ENCODE measurements around the gene BIN1. TPM values are rescaled to one million over a fixed set of nuclear protein-coding genes. Genes with fewer than 3 reads are reported as not detected.

Gene BIN1
- polyA plus RNA-seq, 1 donor from 2014 or later = 61.9 TPM

GRCh38 chr2:127137225-127137624 is 30.3 kb upstream of the BIN1 start:
- Histone ChIP-seq H3K4me2 (ENCODE audit: low read length) (no peak overlapping the region), H3K9me3 (ENCODE audit: low read length) (no peaks in the 10 kb centered on the region), H3K79me2 (replicated peaks; ENCODE audit: insufficient read depth, low read length) (no peaks in the 10 kb centered on the region), H3K9me2 (ENCODE audit: insufficient read depth, low read length) (no peaks in the 10 kb centered on the region), H2AFZ (ENCODE audit: low read depth, low read length) (no peak overlapping the region), H3K9ac (ENCODE audit: low read length) (no peak overlapping the region), H3F3A (ENCODE audit: insufficient read depth, low read length, poor library complexity, severe bottlenecking) (no peaks in the 10 kb centered on the region), H3K36me3 (ENCODE audit: insufficient read depth, low read length) (no peaks in the 10 kb centered on the region), H3K4me3 (ENCODE audit: low read length) (no peak overlapping the region), H3K27ac (ENCODE audit: low read length) (no peak overlapping the region), H3K27me3 (ENCODE audit: insufficient read depth, low read depth, low read length) (no peaks in the 10 kb centered on the region), H4K20me1 (ENCODE audit: insufficient read depth) (no peaks in the 10 kb centered on the region)
- TF ChIP-seq TAF1 (IDR thresholded peaks at IDR 0.05; ENCODE audit: low read depth) = no peak
- no peak for TF ChIP-seq MXI1 (conservative IDR thresholded peaks at IDR 0.05; ENCODE audit: poor library complexity, severe bottlenecking)
- no peak for TF ChIP-seq RAD21 (conservative IDR thresholded peaks at IDR 0.05)
- no peak for TF ChIP-seq REST (IDR thresholded peaks at IDR 0.05; ENCODE audit: borderline replicate concordance)
- TF ChIP-seq SMC3 (conservative IDR thresholded peaks at IDR 0.05; ENCODE audit: poor library complexity) = no peak
- no peak for TF ChIP-seq EZH2 (IDR thresholded peaks at IDR 0.05; ENCODE audit: borderline replicate concordance, insufficient read depth, low read length, poor library complexity, severe bottlenecking)

- no peaks in the 10 kb centered on the region for H3F3A ChIP-seq (ENCODE audit: insufficient read depth, low read length, poor library complexity, severe bottlenecking)
- no peak for TF ChIP-seq MXI1 (conservative IDR thresholded peaks at IDR 0.05; ENCODE audit: poor library complexity, severe bottlenecking)
- TF ChIP-seq EP300 (conservative IDR thresholded peaks at IDR 0.05; ENCODE audit: poor library complexity, severe bottlenecking) = no peak
- TF ChIP-seq REST (IDR thresholded peaks at IDR 0.05; ENCODE audit: borderline replicate concordance) = no peak
- TF ChIP-seq EZH2 (IDR thresholded peaks at IDR 0.05; ENCODE audit: borderline replicate concordance, insufficient read depth, low read length, poor library complexity, severe bottlenecking) = no peak
- no peak for TF ChIP-seq SMC3 (conservative IDR thresholded peaks at IDR 0.05; ENCODE audit: poor library complexity)
- no peak for TF ChIP-seq POLR2AphosphoS5 (IDR thresholded peaks at IDR 0.05)
- no peaks in the 10 kb centered on the region for H3K36me3 ChIP-seq (ENCODE audit: insufficient read depth, low read length)
- no peaks in the 10 kb centered on the region for H3K27me3 ChIP-seq (ENCODE audit: insufficient read depth, low read depth, low read length)
- H3K27ac ChIP-seq (ENCODE audit: low read length) = no peak overlapping the region
- no peak overlapping the region for H3K4me2 ChIP-seq (ENCODE audit: low read length)
- no peak overlapping the region for H2AFZ ChIP-seq (ENCODE audit: low read depth, low read length)
- H3K9me2 ChIP-seq (ENCODE audit: insufficient read depth, low read length) = no peaks in the 10 kb centered on the region
- no peak overlapping the region for H3K4me3 ChIP-seq (ENCODE audit: low read length)
- no peak overlapping the region for H3K9ac ChIP-seq (ENCODE audit: low read length)
- H4K20me1 ChIP-seq (ENCODE audit: insufficient read depth) = no peaks in the 10 kb centered on the region
- H3K79me2 ChIP-seq (replicated peaks; ENCODE audit: insufficient read depth, low read length) = no peaks in the 10 kb centered on the region
- no peaks in the 10 kb centered on the region for H3K9me3 ChIP-seq (ENCODE audit: low read length)
Observed at GRCh38 chr2:127134833-127135830, 28.2 kb upstream of the BIN1 start.
